ENCODE data around the gene SLC7A10.
"Not testable (repeated sequence)": the region's sequence is repeated elsewhere in the genome, so short reads cannot be mapped to it uniquely, and the experiment has no call there.

SLC7A10 gene

DNA sequence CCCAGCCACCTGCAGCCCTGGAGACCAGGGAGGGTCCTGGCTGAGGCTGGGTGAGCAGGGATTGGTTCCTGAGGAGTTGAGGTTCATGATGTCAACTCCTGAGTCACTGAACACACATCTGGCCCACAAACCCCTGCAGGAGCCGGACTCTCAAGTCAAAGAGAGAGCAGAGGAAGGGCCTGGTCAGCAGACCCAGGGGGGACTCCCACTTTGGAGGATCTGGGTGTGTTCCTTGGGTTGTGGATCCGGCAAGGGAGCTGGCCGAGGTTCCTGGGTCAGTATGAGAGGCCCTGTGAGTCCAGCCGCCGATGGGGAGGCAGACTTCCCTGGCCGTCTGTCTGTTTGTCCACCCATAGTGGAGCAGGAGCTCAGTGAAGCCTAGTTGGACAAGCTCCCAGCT lies 4.0 kb downstream of the SLC7A10 start:
- in situ Hi-C loops (cut with MboI; ENCODE audit: low sequenced_read_pairs): no loop called here

DNA sequence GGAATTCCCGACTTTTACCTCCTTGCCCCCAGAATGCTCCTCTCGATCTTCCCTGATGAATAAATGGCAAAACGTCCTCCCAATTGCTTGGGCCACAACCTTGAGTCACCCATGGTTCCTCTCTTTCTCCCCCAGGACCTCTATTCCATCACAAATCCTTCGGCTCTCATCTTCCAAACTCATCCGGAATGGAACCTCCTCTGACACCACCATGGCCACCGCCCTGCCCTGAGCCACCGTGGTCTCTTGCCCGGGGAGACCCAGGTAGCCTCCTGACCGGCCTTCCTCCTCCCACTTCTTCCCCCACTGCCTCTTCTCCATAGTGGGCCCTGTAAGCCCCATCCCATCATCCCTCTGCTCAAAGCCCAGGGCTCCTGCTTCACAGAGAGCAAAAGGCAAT lies 4.9 kb downstream of the SLC7A10 start:
- in situ Hi-C loops (cut with MboI; ENCODE audit: low sequenced_read_pairs): no loop called here

DNA sequence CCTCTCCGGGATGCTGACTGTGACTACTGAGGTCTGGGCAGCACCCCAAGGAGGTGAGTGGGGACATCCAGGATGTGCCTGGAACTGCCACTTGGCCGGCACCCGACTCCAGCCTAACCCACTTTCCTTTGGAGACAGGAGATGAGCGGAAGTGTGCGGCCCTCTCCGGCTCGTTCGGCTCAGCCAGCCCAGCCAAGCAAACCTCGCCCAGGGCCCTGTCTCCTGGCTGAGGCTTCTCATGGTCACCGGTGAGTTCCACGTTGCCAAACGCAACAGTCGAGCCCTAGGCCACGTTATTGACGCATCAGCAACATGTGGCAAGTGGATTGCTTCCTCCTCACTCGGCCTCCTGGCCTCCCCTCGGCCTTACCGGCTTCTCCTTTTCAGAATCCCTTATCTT lies 5.5 kb downstream of the SLC7A10 start:
- in situ Hi-C loops (cut with MboI; ENCODE audit: low sequenced_read_pairs): no loop called here

DNA sequence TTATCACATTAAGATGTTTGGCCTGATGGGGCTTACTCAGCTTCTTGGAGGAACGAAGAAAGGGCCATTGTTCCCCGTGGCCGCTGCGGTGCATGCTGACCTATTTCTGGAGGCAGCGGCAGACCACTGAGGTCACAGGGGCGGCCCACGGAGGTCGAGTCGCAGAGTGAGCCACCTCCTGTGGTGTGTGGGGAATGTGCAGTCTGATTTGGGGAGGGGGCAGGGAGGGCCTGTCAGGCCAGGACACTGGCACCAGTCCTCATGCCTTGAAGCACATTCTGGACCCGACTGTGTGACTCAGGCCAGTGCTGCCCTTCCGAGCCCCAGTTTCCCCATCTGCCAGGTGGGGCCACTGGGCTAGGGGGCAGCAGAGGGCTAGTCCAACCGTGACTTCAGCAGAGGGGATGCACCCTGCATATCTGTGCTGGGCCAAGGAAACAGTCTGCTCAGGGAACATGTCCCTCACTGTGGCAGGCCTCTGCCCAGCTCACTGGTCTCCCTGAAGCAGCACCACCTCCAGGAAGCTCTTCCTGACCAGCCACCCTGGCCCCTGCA lies 6.3 kb downstream of the SLC7A10 start:
- in situ Hi-C loops (cut with MboI; ENCODE audit: low sequenced_read_pairs): no loop called here

DNA sequence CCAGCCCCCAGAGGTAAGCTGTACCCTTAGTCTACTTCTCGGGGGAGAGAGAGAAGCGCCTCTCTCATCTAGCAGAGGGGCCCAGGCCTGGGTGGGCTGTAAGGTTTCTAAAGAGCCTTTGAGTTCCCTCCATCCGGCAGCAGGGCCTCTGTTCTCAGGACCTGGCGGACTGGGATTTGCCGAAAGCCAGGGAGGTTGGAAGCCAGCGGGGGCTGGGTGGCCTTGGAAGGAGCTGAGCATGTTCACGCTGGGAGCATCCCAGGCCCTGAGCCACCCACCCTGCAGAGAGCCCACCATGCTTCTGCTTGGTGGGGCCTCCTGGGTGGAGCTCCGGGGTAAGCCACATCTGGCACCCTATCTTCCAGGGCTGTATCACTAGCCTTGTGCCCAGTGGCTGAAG lies 7.8 kb downstream of the SLC7A10 start:
- in situ Hi-C loops (cut with MboI; ENCODE audit: low sequenced_read_pairs): no loop called here

DNA sequence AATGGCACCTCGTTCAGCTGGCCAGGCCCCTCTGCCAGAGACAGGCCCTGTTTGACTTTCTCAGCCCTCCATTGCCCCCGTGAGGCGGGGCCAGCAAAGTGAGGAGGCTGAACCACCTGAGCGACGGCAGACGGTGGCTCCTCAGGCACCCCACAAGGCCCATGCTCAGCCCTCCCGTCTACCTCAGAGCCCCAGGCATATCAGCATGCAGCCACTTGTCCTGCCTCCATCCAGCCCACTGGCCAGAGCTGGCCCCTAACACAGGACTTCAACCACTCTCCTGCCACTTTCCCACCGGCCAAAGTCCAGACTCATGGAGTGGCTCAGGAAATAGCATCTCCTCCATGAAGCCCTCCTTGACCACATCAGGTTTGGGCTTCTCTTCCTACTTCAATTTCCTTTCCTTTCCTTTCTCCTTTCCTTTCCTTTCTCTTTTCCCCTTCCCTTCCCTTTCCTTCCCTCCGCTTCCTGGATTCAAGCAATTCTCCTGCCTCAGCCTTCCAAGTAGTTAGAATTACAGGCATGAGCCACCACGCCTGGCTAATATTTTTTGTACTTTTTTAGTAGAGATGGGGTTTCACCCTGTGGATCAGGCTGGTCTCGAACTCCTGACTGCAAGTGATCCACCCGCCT lies 9.3 kb downstream of the SLC7A10 start:
- in situ Hi-C loops (cut with MboI; ENCODE audit: low sequenced_read_pairs): no loop called here

DNA sequence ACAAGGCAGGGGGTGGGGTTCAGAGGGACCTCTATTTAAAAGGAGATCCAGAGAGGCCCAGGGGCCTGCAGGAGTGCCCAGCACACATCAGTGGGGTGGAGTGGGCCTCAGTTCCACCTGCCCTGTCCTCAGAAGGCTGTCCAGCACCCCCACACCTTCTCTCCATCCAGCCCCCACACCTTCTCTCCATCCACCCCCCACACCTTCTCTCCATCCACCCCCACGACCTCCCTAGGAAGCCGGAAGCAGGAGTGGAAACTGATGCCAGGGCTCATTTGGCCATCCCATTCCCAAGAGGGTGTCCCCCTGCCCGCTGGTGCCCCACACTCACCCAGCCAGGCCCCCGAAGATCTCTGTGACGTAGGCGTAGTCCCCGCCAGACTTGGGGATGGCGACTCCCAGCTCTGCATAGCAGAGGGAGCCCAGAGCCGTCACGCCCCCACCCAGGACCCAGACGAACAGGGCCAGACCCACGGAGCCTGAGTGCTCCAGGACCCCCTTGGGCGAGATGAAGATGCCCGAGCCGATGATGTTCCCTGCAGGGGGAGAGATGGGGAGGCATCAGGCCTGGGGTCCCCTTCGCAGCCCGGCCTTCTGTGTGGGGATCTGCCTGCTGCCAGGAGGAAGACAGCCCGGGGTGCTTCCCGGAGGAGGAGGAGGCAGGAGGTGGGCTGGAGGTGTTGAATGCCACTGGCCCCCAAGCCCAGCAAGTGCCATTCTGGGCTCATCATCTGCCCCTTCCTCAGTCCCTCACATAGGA lies 10.0 kb downstream of the SLC7A10 start:
- in situ Hi-C loops (cut with MboI; ENCODE audit: low sequenced_read_pairs): no loop called here

DNA sequence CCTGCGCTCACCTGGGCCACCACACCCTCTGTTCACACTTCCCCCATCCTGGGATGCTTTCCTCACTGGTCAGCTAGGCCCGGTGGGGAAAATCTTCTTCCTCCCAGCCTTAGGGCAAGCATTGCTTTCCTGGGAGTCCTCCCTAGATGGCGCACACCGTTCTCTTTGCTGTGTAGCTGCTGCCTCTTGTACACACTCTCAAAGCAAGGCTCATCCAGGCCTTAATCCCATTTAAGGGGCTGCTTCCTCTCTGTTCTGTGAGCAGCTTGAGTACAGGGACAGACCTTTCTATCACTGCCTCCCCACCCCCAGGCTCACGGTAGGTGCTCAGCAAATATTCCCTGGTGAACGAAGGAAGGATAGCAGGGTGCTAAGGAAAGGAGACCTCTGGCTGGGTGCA lies 11.1 kb downstream of the SLC7A10 start:
- in situ Hi-C loops (cut with MboI; ENCODE audit: low sequenced_read_pairs): no loop called here

DNA sequence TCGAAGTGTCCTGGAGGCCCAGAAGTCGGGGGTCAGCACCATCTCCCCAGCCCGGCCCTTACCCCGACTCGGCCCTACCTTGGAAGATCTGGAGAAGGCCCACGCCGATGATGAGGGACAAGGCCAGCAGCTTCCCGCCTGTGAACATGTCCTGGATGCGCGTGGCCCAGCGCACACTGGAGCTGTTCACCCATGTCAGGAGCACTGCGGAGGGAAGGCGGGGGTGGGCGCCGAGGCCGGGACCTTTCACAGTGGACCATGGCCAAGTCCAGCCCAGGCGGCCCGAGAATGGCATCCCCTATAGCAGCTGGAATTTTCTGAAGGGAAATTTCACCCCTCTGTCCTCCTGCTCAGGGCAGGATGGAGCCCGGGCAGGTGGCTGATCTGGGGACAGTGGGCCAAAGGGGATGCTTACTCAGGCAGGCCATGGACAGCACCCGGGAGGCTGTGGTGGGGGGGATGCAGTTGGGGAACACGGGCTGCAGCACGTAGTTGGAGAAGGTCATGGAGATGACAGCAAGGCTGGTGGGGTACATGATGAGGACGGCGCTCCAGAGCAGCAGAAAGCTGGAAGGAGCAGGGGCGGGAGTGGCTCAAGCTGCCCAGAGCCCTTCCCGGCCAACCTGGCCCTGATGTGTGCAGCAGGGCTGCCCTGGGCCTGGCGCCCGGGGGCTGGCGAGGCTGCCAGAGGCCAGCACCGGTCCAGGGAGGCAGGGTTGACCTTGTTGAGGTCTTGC lies 13.0 kb downstream of the SLC7A10 start:
- in situ Hi-C loops (cut with MboI; ENCODE audit: low sequenced_read_pairs): no loop called here

DNA sequence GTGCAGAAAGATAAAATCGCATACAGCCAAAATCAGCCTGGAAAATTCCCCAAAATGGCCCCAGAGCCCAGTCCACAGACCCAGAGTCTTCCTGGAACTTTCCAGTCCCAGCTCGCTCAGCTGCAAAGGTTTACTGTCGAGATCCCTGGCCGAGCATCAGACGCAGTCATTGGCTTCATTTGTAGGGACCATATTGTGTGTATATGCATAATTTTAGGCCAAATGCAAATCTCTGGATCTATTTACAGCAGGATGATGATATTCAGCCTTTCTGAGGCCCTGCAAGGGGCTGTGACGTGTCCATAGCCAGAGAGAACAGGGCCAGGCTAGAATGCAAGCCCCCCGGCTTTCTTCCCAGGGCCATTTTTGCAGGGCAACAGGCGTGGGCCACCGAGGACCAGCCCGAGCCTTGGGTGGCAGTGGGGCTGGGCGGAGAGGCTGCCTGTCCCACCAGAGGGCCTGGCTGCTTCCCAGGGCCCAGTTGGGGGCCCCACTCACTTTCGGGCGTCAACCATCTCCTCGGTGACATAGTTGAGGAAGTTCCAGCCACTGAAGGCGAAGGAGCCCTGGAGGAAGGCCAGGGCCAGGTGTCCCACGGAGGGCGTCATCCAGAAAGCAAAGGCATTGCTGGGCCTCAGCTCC lies 13.7 kb downstream of the SLC7A10 start:
- in situ Hi-C loops (cut with MboI; ENCODE audit: low sequenced_read_pairs): no loop called here

DNA sequence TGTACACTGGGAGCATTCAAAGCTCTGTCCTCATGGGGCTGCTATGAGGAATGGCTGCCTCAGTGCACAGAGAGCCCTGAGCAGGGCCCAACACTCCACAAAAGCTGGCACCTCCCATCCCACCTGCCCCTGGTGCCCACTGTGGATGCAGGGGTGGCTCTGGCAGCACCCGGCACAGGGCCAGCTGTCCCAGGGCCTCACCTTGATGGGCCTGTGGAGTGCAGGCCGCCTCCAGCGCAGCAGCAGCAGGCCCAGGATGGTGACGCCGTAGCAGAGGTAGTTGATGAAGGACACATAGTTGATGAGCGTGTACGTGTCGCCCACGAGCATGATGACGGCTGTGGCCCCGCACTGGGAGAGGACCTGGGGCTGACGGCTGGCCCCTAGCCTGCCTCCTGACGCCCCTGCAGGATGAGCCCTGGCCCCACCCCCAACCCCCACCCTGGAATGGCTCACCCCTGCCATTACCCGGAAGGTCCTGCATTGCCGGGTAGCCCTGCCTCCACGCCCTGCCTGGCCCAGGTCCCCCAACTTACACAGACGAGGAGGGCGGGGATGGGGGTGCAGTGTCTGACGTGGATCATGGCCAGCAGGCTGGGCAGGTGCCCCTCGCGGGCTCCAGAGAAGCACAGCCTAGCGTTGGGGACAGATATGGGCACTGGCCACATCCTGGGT lies 15.2 kb downstream of the SLC7A10 start:
- in situ Hi-C loops (cut with MboI; ENCODE audit: low sequenced_read_pairs): no loop called here

DNA sequence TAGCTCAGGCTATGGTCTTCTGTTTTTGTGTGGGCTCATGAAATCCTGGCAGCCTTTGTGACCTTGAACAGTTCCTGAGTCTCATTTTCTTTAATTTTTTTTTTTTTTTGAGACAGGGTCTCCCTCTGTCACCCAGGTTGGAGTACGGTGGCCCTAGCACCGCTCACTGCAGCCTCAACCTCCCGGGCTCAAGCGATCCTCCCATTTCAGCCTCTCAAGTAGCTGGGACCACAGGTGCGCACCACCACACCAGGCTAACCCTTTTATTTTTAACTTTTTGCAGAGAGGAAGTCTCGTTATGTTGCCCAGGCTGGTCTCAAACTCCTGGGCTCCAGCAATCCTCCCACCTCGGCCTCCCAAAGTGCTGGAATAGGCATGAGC lies 15.8 kb downstream of the SLC7A10 start:
- in situ Hi-C loops (cut with MboI; ENCODE audit: low sequenced_read_pairs): not testable (repeated sequence)

DNA sequence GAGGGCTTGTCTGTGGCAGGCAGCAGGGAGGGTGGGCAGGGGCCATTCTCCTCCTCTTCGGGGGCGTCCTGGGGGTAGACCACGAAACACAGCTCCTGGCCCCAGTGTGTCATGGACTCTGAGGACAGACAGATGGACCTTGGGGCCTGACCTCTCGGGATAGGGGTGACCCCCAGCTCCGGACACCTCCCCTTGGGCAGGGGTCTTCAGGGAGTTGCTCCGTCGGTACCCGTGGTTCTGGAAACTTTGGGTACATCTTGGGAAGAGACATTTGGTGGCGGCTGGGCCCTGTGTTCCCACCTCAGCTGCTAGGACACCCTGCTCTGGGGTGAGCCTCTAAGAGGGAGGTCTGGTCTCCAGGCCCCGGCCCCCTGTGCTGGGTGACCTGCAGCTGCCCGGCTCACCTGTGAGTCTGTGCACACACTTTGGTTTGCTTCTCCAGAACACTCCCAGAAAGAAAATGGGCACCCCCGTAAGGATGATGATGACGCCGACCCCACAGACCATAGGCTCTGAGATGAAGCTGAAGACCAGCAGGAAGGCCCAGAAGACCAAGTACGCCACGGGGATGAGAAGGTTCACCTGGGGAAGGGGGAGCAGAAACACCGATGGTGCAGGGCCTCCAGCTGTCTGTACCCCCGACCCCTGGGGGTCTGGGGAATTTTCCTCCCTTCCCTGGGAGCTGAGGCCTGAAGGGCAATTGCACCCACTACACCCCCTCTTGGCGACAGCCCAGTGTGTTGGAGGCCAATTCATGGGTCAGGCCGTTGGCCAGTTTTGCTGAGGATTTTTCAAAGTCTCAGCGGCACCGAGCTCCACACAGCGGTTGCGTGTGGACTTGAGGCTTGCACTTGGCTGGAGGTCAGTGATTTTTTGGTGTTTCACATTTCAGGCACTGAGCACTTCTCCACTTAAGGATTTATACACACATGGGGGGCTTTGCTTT lies 16.5 kb downstream of the SLC7A10 start:
- in situ Hi-C loops (cut with MboI; ENCODE audit: low sequenced_read_pairs): no loop called here

DNA sequence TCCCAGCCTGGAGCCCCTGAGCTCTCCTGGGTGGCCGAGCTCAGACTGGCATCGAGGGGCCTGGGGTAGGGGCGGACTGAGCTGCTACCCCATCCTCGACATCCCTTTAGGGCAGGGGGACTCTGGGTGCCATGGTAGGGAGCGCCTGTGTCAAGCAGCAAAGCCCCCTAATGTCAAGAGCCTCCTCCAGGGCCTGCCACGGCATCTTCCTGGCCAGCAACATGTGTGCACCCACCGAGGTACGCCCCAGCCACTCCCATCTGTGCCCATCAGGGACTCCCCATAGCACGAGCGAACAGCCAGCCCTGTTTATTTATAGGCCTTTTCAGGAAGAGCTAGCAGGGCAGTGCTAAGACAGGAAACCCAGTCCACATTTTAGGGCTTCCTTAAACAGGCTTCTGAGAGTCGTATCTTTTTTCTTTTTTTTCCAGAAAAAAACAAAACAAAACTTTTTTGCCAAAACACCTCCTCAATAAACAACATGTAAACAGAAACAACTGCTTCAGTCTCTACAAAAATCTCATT lies 17.2 kb downstream of the SLC7A10 start:
- in situ Hi-C loops (cut with MboI; ENCODE audit: low sequenced_read_pairs): no loop called here

DNA sequence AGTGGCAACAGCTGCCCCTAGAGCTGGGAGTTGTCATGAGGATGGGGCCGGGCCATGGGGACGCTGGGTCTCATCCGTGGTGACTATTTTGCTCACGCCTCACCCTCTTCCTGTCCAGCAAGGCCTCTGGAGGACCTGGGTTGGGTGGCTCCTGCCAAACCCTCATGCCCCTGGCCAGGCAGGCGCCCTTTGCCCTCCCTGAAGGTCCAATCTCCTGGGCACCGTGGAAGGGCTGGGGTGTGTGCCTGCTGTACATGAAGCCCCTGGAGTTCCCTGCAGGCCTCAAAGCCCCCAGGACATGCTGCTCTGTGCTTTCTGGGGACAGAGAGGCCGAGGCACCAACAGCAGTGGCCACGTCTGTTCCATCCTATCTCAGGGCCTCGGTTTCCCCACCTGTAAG lies 17.7 kb downstream of the SLC7A10 start:
- in situ Hi-C loops (cut with MboI; ENCODE audit: low sequenced_read_pairs): no loop called here

DNA sequence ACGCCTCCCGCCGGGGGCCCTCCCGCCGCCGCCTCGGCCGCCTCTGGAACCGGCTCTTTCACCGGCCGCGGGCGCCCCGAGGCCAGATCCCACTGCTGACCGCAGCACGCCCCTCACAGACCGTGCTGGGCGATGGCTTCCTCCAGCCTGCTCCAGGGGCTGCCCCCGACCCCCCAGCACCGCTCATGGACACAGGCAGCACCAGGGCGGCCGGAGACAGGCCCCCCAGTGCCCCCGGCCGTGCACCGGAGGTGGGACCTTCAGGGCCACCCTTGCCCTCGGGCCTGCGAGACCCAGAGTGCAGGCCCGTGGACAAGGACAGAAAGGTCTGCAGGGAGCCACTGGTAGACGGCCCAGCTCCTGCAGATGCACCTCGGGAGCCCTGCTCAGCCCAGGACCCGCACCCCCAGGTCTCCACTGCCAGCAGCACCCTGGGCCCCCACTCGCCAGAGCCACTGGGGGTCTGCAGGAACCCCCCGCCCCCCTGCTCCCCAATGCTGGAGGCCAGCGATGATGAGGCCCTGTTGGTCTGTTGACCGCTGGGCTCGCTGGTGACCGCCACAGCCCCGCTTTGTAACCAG lies 18.5 kb downstream of the SLC7A10 start:
- in situ Hi-C loops (cut with MboI; ENCODE audit: low sequenced_read_pairs): no loop called here

DNA sequence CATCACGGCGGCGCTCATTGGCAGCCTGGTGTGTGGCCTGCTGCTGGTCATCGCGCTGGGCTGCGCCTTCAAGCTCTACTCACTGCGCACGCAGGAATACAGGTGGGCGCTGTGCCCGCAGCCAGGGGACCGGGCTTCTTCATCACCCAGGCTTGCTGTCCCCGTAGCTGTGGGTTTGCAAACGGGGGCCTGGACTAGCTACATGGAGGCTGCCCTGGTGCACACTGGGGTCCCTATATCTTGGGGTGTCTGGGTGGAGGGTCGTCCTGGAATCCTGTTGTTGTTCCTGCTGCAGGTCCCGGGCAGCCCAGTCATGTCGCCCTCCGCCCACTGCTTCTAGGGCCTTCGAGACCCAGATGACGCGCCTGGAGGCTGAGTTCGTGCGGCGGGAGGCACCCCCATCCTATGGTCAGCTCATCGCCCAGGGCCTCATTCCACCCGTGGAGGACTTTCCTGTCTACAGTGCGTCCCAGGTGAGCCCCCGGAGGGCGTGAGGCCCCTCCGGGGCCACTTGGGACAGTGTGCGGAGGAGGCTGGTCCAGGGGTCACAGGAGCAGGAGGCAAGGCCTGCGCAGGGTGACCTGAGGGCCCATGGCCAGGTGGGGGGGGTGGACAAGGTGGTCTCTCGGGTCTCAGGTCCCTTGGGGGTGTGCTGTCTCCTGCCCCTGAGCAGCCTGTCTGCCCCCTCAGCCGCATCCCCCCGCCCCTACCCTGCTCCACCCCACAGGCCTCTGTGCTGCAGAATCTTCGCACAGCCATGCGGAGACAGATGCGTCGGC lies 19.2 kb downstream of the SLC7A10 start:
- in situ Hi-C loops (cut with MboI; ENCODE audit: low sequenced_read_pairs): no loop called here

DNA sequence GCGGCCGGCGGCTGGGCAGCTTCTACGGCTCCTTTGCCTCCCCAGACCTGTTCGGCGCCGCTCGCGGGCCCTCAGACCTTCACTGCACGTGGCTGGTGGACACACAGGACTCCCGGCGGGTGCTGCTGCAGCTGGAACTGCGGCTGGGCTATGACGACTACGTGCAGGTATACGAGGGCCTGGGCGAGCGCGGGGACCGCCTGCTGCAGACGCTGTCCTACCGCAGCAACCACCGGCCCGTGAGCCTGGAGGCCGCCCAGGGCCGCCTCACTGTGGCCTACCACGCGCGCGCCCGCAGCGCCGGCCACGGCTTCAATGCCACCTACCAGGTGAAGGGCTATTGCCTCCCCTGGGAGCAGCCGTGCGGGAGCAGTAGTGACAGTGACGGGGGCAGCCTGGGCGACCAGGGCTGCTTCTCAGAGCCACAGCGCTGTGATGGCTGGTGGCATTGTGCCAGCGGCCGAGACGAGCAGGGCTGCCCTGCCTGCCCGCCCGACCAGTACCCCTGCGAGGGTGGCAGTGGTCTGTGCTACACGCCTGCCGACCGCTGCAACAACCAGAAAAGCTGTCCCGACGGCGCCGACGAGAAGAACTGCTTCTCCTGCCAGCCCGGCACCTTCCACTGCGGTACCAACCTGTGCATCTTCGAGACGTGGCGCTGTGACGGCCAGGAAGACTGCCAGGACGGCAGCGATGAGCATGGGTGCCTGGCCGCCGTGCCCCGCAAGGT lies 20.0 kb downstream of the SLC7A10 start:
- in situ Hi-C loops (cut with MboI; ENCODE audit: low sequenced_read_pairs): no loop called here
